CD14-positive monocyte (primary cell): ENCODE data around the gene CPN1. TPM values are rescaled to one million over a fixed set of nuclear protein-coding genes. Genes with fewer than 3 reads are reported as not detected.

Experiments
- DNase-seq, 3 donors: peaks; one replicate each; pipeline ENCODE4 v3.0.0-alpha.2; 2011 to 2022
- H2AFZ ChIP-seq: 2 replicates; pipeline ENCODE4 v1.6.0; 2012; ENCODE audit warnings: mild to moderate bottlenecking, low read depth, low read length, inconsistent platforms; ENCODE audit not compliant: insufficient read depth, poor library complexity, severe bottlenecking
- H3K27ac ChIP-seq, 2 donors: 1 replicate in 1 of 2; 2 replicates in 1 of 2; pipeline ENCODE4 v1.5.1; 2012 to 2013; ENCODE audit warnings: low read length in 2 of 2, control low read depth in 1 of 2, inconsistent platforms in 1 of 2, low read depth in 1 of 2, mild to moderate bottlenecking in 1 of 2
- H3K27me3 ChIP-seq, 2 donors: one replicate each; pipeline versions ENCODE4 v1.6.0 to v1.6.1; 2011 to 2013; ENCODE audit warnings: low read length in 2 of 2; ENCODE audit not compliant: control insufficient read depth in 2 of 2, insufficient read depth in 2 of 2
- H3K36me3 ChIP-seq, 2 donors: replicated peaks in 1 of 2; 1 replicate in 1 of 2; 2 replicates in 1 of 2; pipeline versions ENCODE4 v1.5.1 to v1.6.1; 2012 to 2013; ENCODE audit warnings: low read length in 2 of 2, control low read depth in 1 of 2, inconsistent platforms in 1 of 2, mild to moderate bottlenecking in 1 of 2; ENCODE audit not compliant: insufficient read depth in 2 of 2, control insufficient read depth in 1 of 2
- H3K4me1 ChIP-seq, 2 donors: 1 replicate in 1 of 2; 2 replicates in 1 of 2; pipeline versions ENCODE4 v1.5.1 to v1.6.1; 2012 to 2013; ENCODE audit warnings: low read length in 2 of 2, control low read depth in 1 of 2, inconsistent platforms in 1 of 2, mild to moderate bottlenecking in 1 of 2, moderate library complexity in 1 of 2; ENCODE audit not compliant: insufficient read depth in 2 of 2, control insufficient read depth in 1 of 2
- H3K4me2 ChIP-seq: replicated peaks from 2 replicates; pipeline ENCODE3; 2012; ENCODE audit warnings: low read length, moderate library complexity, mild to moderate bottlenecking; ENCODE audit not compliant: poor library complexity, severe bottlenecking; ENCODE audit errors: extremely low read depth
- H3K4me3 ChIP-seq, 3 experiments: fragments of 200-600 bp in 1 of 3; sonication (generic) in 1 of 3; replicated peaks in 1 of 3; 1 replicate in 2 of 3; 2 replicates in 1 of 3; pipeline ENCODE4 v1.5.1; 2011 to 2013; ENCODE audit warnings: low read length in 3 of 3, mild to moderate bottlenecking in 3 of 3, control low read depth in 2 of 3, low read depth in 2 of 3, inconsistent platforms in 1 of 3, moderate library complexity in 1 of 3
- H3K79me2 ChIP-seq: 2 replicates; pipeline ENCODE4 v1.6.0; 2012; ENCODE audit warnings: mild to moderate bottlenecking, control low read depth, inconsistent platforms, low read length, moderate library complexity; ENCODE audit not compliant: insufficient read depth
- H3K9ac ChIP-seq: 2 replicates; pipeline ENCODE4 v1.6.0; 2017; ENCODE audit warnings: low read length, mild to moderate bottlenecking; ENCODE audit not compliant: insufficient read depth, poor library complexity, severe bottlenecking
- H3K9me3 ChIP-seq, 2 donors: replicated peaks in 1 of 2; 1 replicate in 1 of 2; 2 replicates in 1 of 2; pipeline versions ENCODE4 v1.5.1 to v1.6.1; 2012 to 2013; ENCODE audit warnings: low read length in 2 of 2, control low read depth in 1 of 2; ENCODE audit not compliant: control insufficient read depth in 1 of 2, insufficient read depth in 1 of 2
- H4K20me1 ChIP-seq: 2 replicates; pipeline ENCODE4 v1.6.0; 2012; ENCODE audit warnings: mild to moderate bottlenecking, low read length, control low read depth, moderate library complexity; ENCODE audit not compliant: insufficient read depth
- H3K27ac Mint-ChIP-seq, 7 donors: one replicate each; pipeline ENCODE4 v1.8.0; 2020; ENCODE audit warnings: mild to moderate bottlenecking in 7 of 7, mixed read lengths in 7 of 7, moderate library complexity in 6 of 7, inconsistent platforms in 2 of 7
- H3K27me3 Mint-ChIP-seq, 3 donors: one replicate each; pipeline ENCODE4 v1.8.0; 2021 to 2022; ENCODE audit warnings: low read depth in 3 of 3, mild to moderate bottlenecking in 3 of 3, mixed read lengths in 3 of 3, moderate library complexity in 3 of 3, inconsistent platforms in 1 of 3
- H3K36me3 Mint-ChIP-seq, 2 donors: one replicate each; pipeline ENCODE4 v1.8.0; 2020; ENCODE audit warnings: mixed read lengths in 2 of 2, inconsistent platforms in 1 of 2, mild to moderate bottlenecking in 1 of 2
- H3K4me1 Mint-ChIP-seq: one replicate; pipeline ENCODE4 v1.8.0; 2020; ENCODE audit warnings: mild to moderate bottlenecking, mixed read lengths
- H3K4me3 Mint-ChIP-seq, 2 donors: one replicate each; pipeline ENCODE4 v1.8.0; 2020; ENCODE audit warnings: mild to moderate bottlenecking in 2 of 2, mixed read lengths in 2 of 2, moderate library complexity in 1 of 2
- H3K9me3 Mint-ChIP-seq, 7 donors: one replicate each; pipeline ENCODE4 v1.8.0; 2020 to 2022; ENCODE audit warnings: mixed read lengths in 7 of 7, mild to moderate bottlenecking in 6 of 7, moderate library complexity in 6 of 7, inconsistent platforms in 2 of 7
- CTCF ChIP-seq: fragments of 200-600 bp; IDR thresholded peaks from one replicate; pipeline ENCODE4 v1.8.0; 2022; ENCODE audit warnings: antibody characterized with exemption, mild to moderate bottlenecking
- WGBS: methylation state at CpG from one replicate; pipeline ENCODE4 v1.1.5; 2013; ENCODE audit warnings: missing lambda C conversion rate; ENCODE audit not compliant: insufficient coverage; 5-methylcytosine and 5-hydroxymethylcytosine counted together
- intact Hi-C, 2 donors: fragments of 100-400 bp; cut with micrococcal nuclease; formaldehyde crosslinking; loops; one replicate each; pipeline versions ENCODE4 v1.15.0 to v1.15.1; 2023
- polyA plus RNA-seq, 3 donors: library from polyadenylated mRNA; depleted of rRNA in 1 of 3; unstranded in 2 of 3; stranded (reverse) in 1 of 3; fragments of 300-500 nt in 2 of 3; fragments of >200 nt in 1 of 3; fragmentation: Illumina TruSeq in 2 of 3; gene quantifications; 1 replicate in 2 of 3; 2 replicates in 1 of 3; pipeline ENCODE4 v1.2.3, GENCODE V29; 2012 to 2021

Gene CPN1
- polyA plus RNA-seq, 3 donors, result not detected

- Histone ChIP-seq H2AFZ (no peak overlapping the region), H4K20me1 (no peaks in the 10 kb centered on the region), H3K4me3 (no peak overlapping the region), H3K27ac (no peak overlapping the region), H3K4me2 (no peak overlapping the region), H3K9ac (no peak overlapping the region), H3K4me1 (no peaks in the 10 kb centered on the region), H3K9me3 (peaks cover 12 to 15% of the 10 kb centered on the region in 2 donors), H3K79me2 (no peaks in the 10 kb centered on the region), H3K36me3 (no peaks in the 10 kb centered on the region), H3K27me3 (no peaks in the 10 kb centered on the region)
- H3K4me1 Mint-ChIP-seq, result no peaks in the 10 kb centered on the region
- DNase-seq, result no peak
- H3K27me3 Mint-ChIP-seq, result peaks cover 5 to 8% (median 6%) of the 10 kb centered on the region in 3 donors
- no peak overlapping the region for H3K4me3 Mint-ChIP-seq
- no peak overlapping the region for H3K27ac Mint-ChIP-seq
- 93% methylated on average over 7 of the region's 11 CpGs for WGBS
- TF ChIP-seq CTCF, result no peak
- no peaks in the 10 kb centered on the region for H3K36me3 Mint-ChIP-seq
- intact Hi-C loops, result no loop called here
- H3K9me3 Mint-ChIP-seq, result peaks cover 12 to 23% (median 15%) of the 10 kb centered on the region in 7 donors
Measured at GRCh38 chr10:100024748-100025147, 56.9 kb downstream of the CPN1 start.

GRCh38 chr10:100022403-100022802 is 59.3 kb downstream of the CPN1 start:
- Mint-ChIP-seq H3K4me3 (no peak overlapping the region), H3K27ac (no peak overlapping the region), H3K9me3 (peaks cover 0 to 7% (median 2%) of the 10 kb centered on the region in 7 donors), H3K36me3 (no peaks in the 10 kb centered on the region), H3K27me3 (peaks cover 6 to 14% (median 9%) of the 10 kb centered on the region in 3 donors), H3K4me1 (no peaks in the 10 kb centered on the region)
- no peak overlapping the region for H3K4me2 ChIP-seq
- H3K4me1 ChIP-seq, result no peaks in the 10 kb centered on the region
- no peak overlapping the region for H2AFZ ChIP-seq
- H3K79me2 ChIP-seq, result no peaks in the 10 kb centered on the region
- H3K36me3 ChIP-seq, result no peaks in the 10 kb centered on the region
- H3K9ac ChIP-seq, result no peak overlapping the region
- no CpG with 5 or more reads among the region's 2 CpGs for WGBS
- peaks cover 0 to 4% of the 10 kb centered on the region in 2 donors for H3K27me3 ChIP-seq
- TF ChIP-seq CTCF, result no peak
- no peak overlapping the region for H3K4me3 ChIP-seq
- no peak for DNase-seq
- H3K9me3 ChIP-seq, result no peaks in the 10 kb centered on the region
- intact Hi-C loops, result no loop called here
- no peaks in the 10 kb centered on the region for H4K20me1 ChIP-seq
- no peak overlapping the region for H3K27ac ChIP-seq
